ENCODE data around the gene RPUSD2.

The RPUSD2 gene

GRCh38 chr15:40584191-40584590, 15.1 kb downstream of the RPUSD2 start:
- DNase-seq (ENCODE audit: low read depth, low spot score), result no peak
- Histone ChIP-seq H3K36me3 (ENCODE audit: insufficient read depth, insufficient read length, low read length) (no peaks in the 10 kb centered on the region), H3K4me3 (ENCODE audit: insufficient read length, low read depth) (no peak overlapping the region), H3K9ac (ENCODE audit: insufficient read length, low read depth) (no peak overlapping the region), H3K9me3 (ENCODE audit: insufficient read depth, low read length) (peaks cover 5% of the 10 kb centered on the region; the same call in 1 of the 2 replicates), H3K27me3 (ENCODE audit: insufficient read depth, insufficient read length) (no peaks in the 10 kb centered on the region), H3K4me1 (ENCODE audit: insufficient read depth, insufficient read length) (no peaks in the 10 kb centered on the region)
- TF ChIP-seq SUZ12 (IDR thresholded peaks at IDR 0.05; ENCODE audit: extremely low read depth, insufficient read depth, insufficient read length) (no peak), YY1 (IDR thresholded peaks at IDR 0.05; ENCODE audit: insufficient read depth, insufficient read length) (no peak), ZNF274 (IDR thresholded peaks at IDR 0.05; ENCODE audit: low read depth, low read length) (no peak)

- no peak for DNase-seq (ENCODE audit: low read depth, low spot score)
- no peaks in the 10 kb centered on the region for H3K4me1 ChIP-seq (ENCODE audit: insufficient read depth, insufficient read length)
- no peak for TF ChIP-seq ZNF274 (IDR thresholded peaks at IDR 0.05; ENCODE audit: low read depth, low read length)
- no peak for TF ChIP-seq SUZ12 (IDR thresholded peaks at IDR 0.05; ENCODE audit: extremely low read depth, insufficient read depth, insufficient read length)
- no peak for TF ChIP-seq YY1 (IDR thresholded peaks at IDR 0.05; ENCODE audit: insufficient read depth, insufficient read length)
- H3K36me3 ChIP-seq (ENCODE audit: insufficient read depth, insufficient read length, low read length), result no peaks in the 10 kb centered on the region
- H3K9ac ChIP-seq (ENCODE audit: insufficient read length, low read depth), result no peak overlapping the region
- H3K9me3 ChIP-seq (ENCODE audit: insufficient read depth, low read length), result no peaks in the 10 kb centered on the region
- no peaks in the 10 kb centered on the region for H3K27me3 ChIP-seq (ENCODE audit: insufficient read depth, insufficient read length)
- no peak overlapping the region for H3K4me3 ChIP-seq (ENCODE audit: insufficient read length, low read depth)
These were observed 21.6 kb downstream of the RPUSD2 start for GRCh38 chr15:40590667-40591050.

- no peak overlapping the region for H3K4me3 ChIP-seq (ENCODE audit: insufficient read length, low read depth)
- H3K4me1 ChIP-seq (ENCODE audit: insufficient read depth, insufficient read length), result no peaks in the 10 kb centered on the region
- no peaks in the 10 kb centered on the region for H3K27me3 ChIP-seq (ENCODE audit: insufficient read depth, insufficient read length)
- TF ChIP-seq ZNF274 (IDR thresholded peaks at IDR 0.05; ENCODE audit: low read depth, low read length) (no peak), YY1 (IDR thresholded peaks at IDR 0.05; ENCODE audit: insufficient read depth, insufficient read length) (no peak), SUZ12 (IDR thresholded peaks at IDR 0.05; ENCODE audit: extremely low read depth, insufficient read depth, insufficient read length) (no peak)
- H3K9ac ChIP-seq (ENCODE audit: insufficient read length, low read depth), result no peak overlapping the region
- no peaks in the 10 kb centered on the region for H3K9me3 ChIP-seq (ENCODE audit: insufficient read depth, low read length)
- no peaks in the 10 kb centered on the region for H3K36me3 ChIP-seq (ENCODE audit: insufficient read depth, insufficient read length, low read length)
- no peak for DNase-seq (ENCODE audit: low read depth, low spot score)
These were observed 22.3 kb downstream of the RPUSD2 start for GRCh38 chr15:40591389-40591788.

GRCh38 chr15:40593165-40593564, 24.1 kb downstream of the RPUSD2 start:
- Histone ChIP-seq H3K9ac (ENCODE audit: insufficient read length, low read depth) (no peak overlapping the region), H3K4me1 (ENCODE audit: insufficient read depth, insufficient read length) (no peaks in the 10 kb centered on the region), H3K27me3 (ENCODE audit: insufficient read depth, insufficient read length) (no peaks in the 10 kb centered on the region), H3K9me3 (ENCODE audit: insufficient read depth, low read length) (no peaks in the 10 kb centered on the region), H3K36me3 (ENCODE audit: insufficient read depth, insufficient read length, low read length) (no peaks in the 10 kb centered on the region), H3K4me3 (ENCODE audit: insufficient read length, low read depth) (no peak overlapping the region)
- DNase-seq (ENCODE audit: low read depth, low spot score), result no peak
- TF ChIP-seq ZNF274 (IDR thresholded peaks at IDR 0.05; ENCODE audit: low read depth, low read length) (no peak), SUZ12 (IDR thresholded peaks at IDR 0.05; ENCODE audit: extremely low read depth, insufficient read depth, insufficient read length) (no peak)

- Histone ChIP-seq H3K4me3 (ENCODE audit: insufficient read length, low read depth) (peak within 1 kb of the TSS; percentile 88), H3K27me3 (ENCODE audit: insufficient read depth, insufficient read length) (no peaks in the 10 kb centered on the region), H3K4me1 (ENCODE audit: insufficient read depth, insufficient read length) (no peaks in the 10 kb centered on the region), H3K9me3 (ENCODE audit: insufficient read depth, low read length) (no peaks in the 10 kb centered on the region), H3K9ac (ENCODE audit: insufficient read length, low read depth) (peak within 1 kb of the TSS; percentile 92), H3K36me3 (ENCODE audit: insufficient read depth, insufficient read length, low read length) (no peaks in the 10 kb centered on the region)
- TF ChIP-seq YY1 (IDR thresholded peaks at IDR 0.05; ENCODE audit: insufficient read depth, insufficient read length), result peak; percentile 96
- TF ChIP-seq ZNF274 (IDR thresholded peaks at IDR 0.05; ENCODE audit: low read depth, low read length), result no peak
- TF ChIP-seq SUZ12 (IDR thresholded peaks at IDR 0.05; ENCODE audit: extremely low read depth, insufficient read depth, insufficient read length), result no peak
- DNase-seq (ENCODE audit: low read depth, low spot score), result peak; percentile 71
These were observed 24.7 kb downstream of the RPUSD2 start, which contains the start of gene KNL1 for GRCh38 chr15:40593588-40594428. TSS of gene KNL1 (plus strand) at chr15:40594249. CDS start at chr15:40602932, 8,683 bp downstream.

- Histone ChIP-seq H3K9ac (ENCODE audit: insufficient read length, low read depth) (peak overlapping the region; percentile 92), H3K9me3 (ENCODE audit: insufficient read depth, low read length) (no peaks in the 10 kb centered on the region), H3K36me3 (ENCODE audit: insufficient read depth, insufficient read length, low read length) (no peaks in the 10 kb centered on the region), H3K27me3 (ENCODE audit: insufficient read depth, insufficient read length) (no peaks in the 10 kb centered on the region), H3K4me1 (ENCODE audit: insufficient read depth, insufficient read length) (no peaks in the 10 kb centered on the region), H3K4me3 (ENCODE audit: insufficient read length, low read depth) (peak overlapping the region; percentile 88)
- no peak for TF ChIP-seq YY1 (IDR thresholded peaks at IDR 0.05; ENCODE audit: insufficient read depth, insufficient read length)
- no peak for TF ChIP-seq SUZ12 (IDR thresholded peaks at IDR 0.05; ENCODE audit: extremely low read depth, insufficient read depth, insufficient read length)
- TF ChIP-seq ZNF274 (IDR thresholded peaks at IDR 0.05; ENCODE audit: low read depth, low read length), result no peak
- peak; percentile 25 for DNase-seq (ENCODE audit: low read depth, low spot score)
These were observed 25.3 kb downstream of the RPUSD2 start for GRCh38 chr15:40594429-40594836.

GRCh38 chr15:40595219-40595618, 26.1 kb downstream of the RPUSD2 start:
- Histone ChIP-seq H3K4me1 (ENCODE audit: insufficient read depth, insufficient read length) (no peaks in the 10 kb centered on the region), H3K36me3 (ENCODE audit: insufficient read depth, insufficient read length, low read length) (no peaks in the 10 kb centered on the region), H3K27me3 (ENCODE audit: insufficient read depth, insufficient read length) (no peaks in the 10 kb centered on the region), H3K9ac (ENCODE audit: insufficient read length, low read depth) (no peak overlapping the region), H3K9me3 (ENCODE audit: insufficient read depth, low read length) (no peaks in the 10 kb centered on the region), H3K4me3 (ENCODE audit: insufficient read length, low read depth) (peak overlapping the region; percentile 88)
- no peak for DNase-seq (ENCODE audit: low read depth, low spot score)
- no peak for TF ChIP-seq YY1 (IDR thresholded peaks at IDR 0.05; ENCODE audit: insufficient read depth, insufficient read length)
- TF ChIP-seq SUZ12 (IDR thresholded peaks at IDR 0.05; ENCODE audit: extremely low read depth, insufficient read depth, insufficient read length), result no peak
- TF ChIP-seq ZNF274 (IDR thresholded peaks at IDR 0.05; ENCODE audit: low read depth, low read length), result no peak

Data from NT2/D1 (cell line).